GM19023 (cell line): ENCODE data around the gene SH2D1B.
A peak's percentile ranks its signal among the peaks of the same experiment; 100 is the strongest.
"Not testable (repeated sequence)": the region's sequence is repeated elsewhere in the genome, so short reads cannot be mapped to it uniquely, and the experiment has no call there.

Experiments used
- ATAC-seq: cut with Tn5 transposase; IDR thresholded peaks from one replicate; pipeline ENCODE4 v1.9.1; 2021; ENCODE audit warnings: mild to moderate bottlenecking, moderate library complexity; ENCODE audit not compliant: unreplicated experiment

Gene SH2D1B

DNA sequence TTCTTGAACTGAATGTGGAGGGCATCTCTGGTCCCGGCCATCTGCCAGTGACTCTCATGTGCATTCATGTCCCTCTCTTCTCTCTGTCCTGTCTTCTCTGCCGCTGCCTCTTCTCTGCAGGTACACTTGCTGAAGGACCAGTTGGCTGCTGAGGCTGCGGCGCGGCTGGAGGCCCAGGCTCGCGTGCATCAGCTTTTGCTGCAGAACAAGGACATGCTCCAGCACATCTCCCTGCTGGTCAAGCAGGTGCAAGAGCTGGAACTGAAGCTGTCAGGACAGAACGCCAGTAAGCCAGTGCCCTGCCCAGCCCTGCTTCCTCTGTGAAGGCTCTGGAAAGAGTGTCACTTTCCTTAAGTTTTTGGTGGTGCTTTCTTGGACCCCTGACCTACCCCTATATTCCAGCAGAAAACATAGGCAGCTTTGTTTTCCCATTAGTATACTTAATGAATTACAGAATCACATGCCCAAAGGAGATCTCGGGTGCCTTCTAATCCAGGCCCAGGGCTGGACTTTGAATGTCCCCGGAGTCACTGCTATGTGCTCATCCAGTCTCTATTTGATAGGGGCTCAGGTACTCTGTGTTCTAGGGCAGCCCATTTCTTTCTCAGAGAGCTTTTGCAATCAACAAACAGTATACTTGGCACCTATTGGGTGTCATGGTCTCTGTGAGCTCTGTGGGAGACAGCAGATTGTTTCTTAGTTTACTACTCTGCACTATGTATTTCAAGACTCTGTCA lies 46.5 kb downstream of the SH2D1B start:
- no peak for ATAC-seq

DNA sequence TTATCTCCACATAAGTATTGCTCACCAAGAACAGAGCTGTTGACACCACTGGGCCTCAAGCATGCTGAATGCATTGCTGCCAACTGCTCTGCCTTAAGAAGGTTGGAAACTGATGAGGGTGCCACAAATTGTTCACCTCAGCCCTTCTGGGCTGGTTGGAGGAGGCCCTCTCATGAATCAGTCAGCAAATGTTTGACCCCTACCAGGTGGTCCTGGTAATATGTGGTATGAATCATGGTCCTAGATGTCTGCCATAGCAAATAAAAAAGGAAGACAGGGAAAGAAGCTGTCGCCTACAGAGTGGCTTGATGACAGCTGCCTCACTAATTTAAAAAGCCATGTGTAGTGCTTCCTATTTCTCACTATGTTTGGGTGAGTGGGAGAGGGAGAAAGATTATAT lies 47.4 kb downstream of the SH2D1B start:
- ATAC-seq = no peak

DNA sequence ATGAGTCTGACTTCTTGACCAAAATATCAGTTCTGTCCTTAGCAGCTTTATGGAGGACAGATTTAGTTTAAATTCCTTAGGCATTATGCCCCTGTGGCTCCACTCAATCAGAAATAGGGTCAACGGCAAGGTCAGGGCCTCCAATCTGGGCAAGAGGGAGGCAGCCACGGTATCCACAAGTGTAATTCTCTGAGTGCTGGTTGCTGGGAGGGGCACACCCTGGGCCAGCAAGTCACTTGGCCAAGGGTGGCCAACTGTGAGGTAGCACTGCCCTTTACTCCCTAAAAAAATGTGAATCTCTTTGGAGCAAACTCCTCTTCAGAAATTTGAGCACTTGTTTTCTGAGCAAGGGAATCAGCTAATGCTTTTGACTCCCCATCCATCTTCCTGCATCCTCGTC lies 48.1 kb downstream of the SH2D1B start:
- no peak for ATAC-seq

DNA sequence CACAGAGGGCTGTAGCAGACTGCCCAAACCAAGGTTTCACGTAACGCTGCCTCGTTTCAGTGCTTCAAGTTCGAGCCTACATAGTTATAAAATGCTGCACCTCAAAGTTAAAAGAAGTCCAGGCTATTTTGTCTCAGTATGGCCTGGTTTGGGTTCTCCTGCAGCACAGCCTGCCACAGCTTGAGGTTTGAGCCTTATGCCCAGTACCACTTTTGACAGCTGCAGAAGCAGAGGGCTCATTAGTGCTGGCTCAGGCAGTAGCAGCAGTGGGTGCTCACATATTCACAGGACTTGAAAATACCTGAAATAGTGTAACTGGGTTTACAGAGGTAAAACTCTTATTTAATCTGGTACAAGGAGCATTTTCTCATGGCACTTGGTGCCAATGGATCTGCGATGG lies 50.6 kb downstream of the SH2D1B start:
- peak; percentile 25 for ATAC-seq

DNA sequence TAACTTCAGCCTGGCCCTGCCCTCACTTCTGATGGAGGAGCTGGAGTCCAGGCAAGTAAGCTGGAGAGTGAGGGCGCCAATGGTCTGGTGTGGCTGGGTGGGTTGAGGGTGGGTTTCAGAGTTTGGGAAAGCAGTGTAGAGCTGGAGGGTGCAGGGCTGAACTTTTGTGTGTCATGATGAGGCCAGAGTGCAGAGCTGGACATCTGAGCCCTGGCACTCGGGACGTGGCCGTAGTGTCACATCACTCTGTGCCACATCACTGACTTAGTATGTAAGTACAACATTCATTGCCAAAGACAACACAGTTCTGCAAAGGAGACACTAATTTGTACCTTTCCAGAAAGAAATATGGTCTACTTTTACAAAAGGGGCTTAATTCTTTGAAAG lies 51.1 kb downstream of the SH2D1B start:
- no peak for ATAC-seq

DNA sequence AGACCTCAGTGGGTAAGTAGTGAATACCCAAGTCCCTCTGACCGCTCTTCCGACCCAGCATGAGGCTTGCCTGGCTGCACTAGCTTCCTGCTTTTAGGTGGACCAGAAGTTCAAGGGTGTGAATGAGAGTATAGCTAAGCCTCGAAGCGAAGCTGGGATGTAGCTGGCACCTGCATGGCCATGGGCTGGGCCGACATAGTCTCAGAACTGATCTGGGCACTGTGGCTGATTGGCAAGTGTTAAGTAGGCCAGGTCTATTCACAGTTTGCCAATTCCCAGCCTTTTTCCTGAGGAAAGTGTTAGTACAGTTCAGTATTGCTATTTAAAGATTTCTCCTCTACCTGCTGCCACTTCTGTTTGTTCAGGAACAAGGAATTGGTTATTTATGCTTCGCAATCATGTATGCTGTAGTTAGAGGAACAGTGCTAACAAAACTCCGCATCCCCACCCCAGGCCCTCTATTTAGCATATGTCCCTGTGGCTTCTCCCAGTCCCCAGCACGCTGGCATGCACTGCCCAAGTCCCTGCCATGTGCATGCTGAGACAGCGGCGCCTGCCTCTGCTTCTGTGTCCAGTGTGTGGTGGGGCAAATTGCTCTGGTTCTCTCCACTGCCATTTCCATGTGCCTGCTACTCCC lies 51.6 kb downstream of the SH2D1B start:
- ATAC-seq = no peak

DNA sequence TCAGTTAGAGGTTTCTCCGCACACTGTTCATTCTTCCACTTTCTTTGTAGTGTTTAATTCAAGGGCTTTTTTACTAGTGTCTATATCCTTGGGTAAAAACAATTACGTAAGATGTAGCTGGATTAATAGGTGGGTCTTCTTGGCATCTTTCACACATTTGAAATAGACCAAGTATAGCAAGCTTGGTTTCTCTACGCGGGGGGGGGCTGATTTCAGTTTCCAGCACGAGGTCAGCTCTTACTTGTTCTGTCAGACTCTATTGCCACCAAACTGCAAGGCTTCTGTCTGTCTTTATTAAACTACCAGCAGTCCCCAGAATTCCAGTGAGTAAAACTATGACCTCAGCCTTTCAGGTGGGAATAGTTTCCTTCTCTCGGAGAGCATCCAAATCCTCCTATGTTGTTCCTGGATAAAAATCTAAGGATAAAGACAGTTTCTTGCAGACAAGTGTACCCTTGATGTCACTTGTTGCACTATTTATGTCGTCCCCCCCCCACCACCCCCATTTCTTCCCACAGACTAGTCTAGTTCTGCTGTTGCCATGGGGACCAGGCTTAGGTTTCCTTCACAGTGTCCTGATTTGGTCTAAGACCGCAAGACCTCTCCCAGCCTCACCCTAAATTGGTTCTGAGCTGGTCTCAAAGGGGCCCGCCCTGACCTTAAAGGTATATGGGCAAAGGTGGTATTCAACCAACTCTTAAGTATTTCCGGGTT lies 52.3 kb downstream of the SH2D1B start:
- ATAC-seq = no peak

DNA sequence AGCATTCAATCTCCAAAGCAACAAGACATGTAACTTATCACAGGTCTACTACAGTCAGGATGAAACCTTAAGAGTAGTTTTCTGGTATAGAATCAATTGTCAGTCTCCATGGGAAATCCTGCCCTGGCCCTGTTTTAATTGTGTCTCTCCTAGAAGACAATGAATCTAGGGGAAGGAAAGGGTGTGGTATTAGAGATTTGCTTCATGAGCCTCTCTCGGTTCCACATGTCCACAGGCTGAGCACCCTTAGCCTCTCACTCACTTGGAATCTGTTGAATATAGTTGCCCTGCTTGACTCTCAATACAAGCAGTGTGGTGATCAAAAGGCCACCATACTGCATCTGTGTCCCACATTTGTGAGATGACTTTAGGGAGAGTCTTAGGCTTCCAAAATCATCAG lies 53.0 kb downstream of the SH2D1B start:
- no peak for ATAC-seq

DNA sequence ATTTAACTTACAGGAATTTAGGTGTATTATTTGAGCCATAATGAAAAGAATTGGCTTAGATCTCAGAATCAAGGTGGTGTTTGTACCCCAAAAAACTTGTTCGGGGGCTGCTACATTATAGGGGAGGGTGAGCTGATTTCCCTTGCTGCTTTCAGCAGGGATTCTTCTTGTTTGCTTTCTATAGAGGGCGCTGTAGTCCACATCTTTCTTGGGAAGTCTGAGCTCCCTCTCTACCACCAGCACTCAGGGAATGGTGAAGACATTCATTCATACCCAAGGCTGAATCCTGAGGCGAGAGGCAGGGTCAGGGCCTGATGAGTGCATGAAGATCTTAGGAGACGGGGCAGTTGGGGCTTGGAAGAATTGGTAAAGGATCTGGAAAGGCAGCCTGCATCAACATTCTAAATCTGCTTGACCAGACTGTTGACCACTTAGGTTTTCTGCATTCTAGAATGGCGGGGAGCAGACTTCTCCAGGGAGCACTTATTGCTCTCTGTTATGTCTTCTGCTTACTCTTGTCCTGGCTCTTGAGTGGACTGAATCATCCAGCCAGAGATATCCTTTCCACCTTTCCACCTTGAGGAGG lies 54.2 kb downstream of the SH2D1B start:
- ATAC-seq = no peak

DNA sequence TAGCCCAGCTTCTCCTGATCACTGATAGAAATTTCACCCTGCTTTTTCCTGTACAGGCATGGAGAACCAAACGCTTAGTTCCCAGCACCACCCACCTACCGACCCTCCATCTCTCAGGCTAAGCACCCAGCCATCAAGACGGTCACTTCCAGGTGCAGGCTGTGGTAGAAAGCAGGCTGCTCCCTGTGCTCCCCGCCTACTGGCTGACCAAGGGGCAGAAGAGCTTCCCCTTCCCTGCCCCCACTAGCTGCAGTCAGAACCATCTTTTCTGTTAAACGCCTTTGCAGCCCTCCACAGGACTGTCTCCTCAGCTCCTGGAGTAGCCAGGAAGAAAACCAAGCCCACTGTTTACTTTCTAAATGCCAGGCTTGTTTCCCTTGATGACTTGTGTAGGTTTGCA lies 58.2 kb downstream of the SH2D1B start:
- ATAC-seq = no peak

DNA sequence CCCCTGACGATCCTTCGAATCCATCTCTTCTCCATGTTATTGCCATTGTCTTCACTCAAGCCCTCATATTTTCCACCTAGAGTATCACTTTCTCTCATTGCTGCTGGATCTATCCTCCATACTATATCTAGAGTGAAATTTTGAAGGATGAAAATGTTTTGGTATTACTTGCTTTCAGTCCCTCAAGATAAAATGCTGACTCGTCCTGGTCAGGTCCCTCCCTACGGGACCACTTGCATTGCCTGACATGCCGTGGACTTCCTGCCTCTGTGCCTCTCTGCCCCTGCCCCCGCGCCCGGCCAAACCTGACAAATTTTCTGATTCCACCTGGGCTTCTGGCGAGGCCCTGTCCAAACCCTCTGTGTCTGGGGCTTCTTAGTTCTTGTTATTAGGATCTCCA lies 58.9 kb downstream of the SH2D1B start:
- no peak for ATAC-seq

DNA sequence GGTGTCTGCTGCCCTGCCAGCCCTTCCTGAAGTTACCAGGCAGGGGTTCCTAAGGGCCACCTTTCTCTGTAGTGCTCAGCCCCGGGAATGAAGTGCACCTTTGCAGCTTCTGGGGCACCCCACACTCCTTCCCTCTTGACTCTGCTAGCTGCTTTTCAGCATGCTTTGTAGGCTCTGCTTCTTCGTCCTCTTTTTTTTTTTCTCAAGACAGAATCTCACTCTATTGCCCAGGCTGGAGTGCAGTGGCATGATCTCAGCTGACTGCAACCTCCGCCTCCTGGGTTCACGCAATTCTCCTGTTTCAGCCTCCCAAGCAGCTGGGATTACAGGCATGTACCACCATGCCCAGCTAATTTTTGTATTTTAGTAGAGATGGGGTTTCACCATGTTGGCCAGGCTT lies 60.1 kb downstream of the SH2D1B start:
- not testable (repeated sequence) for ATAC-seq

DNA sequence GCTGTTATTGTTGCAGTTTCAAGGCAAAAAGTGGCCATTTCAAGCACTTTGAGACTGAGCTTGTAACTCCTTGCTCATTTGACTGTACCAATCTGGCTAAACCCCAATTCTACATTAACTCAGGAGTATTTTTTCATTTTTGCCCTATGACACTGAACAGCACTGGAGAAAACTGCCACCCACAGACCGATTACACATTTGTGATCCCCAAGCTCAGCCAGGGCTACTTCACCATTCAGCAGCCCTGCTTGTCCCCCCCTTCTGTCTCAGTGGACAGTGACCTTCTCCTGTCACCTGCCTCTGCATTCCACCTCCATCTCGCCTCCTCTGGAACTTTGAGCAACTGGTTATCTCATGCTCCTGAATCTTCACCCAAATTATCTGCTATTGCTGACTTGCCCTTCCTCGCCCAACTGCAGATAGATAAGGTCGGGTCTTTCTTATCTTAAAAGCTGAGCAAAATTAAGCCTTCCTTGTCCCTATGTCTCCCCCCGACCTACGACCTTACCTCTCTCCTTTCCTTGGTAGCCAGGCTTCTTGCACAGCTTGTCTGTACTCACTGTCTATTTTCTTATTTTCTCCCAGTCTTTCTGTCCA lies 60.6 kb downstream of the SH2D1B start:
- ATAC-seq = no peak

DNA sequence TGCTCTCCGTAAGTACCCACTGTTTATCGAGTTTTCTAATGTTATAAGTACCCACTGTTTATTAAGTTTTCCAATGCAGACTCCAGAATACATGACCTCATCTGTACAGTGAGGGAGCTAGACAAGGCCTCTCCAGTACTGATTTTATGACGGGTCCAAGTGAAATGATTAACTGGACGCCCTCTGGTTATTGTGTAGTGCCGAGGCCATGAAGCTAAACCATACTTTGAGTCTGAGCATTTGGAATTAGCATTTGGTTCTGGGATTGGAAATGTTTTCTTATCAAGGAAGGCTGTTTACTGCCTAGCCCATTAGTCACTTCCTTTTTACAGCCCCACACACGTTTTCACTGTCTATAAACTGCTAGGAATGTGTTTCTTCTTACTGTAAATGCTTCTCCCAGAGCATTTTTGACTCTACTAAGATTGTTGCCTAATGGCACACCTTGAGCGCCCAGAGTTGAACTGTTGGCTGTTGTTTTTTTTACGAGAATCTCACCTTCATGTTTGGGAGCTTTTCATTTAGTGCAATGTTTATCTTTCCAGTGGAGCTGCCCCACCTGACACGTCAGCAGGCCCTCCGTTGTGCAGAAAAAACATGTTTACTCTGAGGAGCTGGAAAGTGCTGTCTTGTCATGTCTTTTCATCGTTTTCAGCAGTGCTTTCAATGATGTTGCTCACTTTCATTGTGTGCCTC lies 62.2 kb downstream of the SH2D1B start:
- ATAC-seq = no peak

DNA sequence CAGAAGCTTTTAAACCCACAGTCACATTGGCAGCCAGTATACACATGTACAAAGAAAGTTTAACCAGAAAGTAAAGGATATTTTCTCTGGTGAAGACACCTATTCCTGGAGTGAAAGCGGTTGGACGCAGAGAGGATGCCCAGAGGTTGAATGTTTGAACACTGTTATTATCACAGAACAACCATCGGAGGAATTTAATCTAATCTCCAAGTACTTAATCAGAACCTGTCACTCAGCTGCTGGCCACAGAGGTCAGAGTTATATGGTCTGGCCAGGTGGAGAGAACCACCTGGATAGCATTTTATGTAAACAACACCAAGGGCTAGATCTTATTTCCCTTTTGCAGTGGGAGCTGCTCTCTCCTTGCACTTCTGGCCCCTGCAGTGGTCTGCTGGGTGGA lies 64.7 kb downstream of the SH2D1B start:
- ATAC-seq = no peak
